ENCODE measurements around the gene GLUL. TPM values are rescaled to one million over a fixed set of nuclear protein-coding genes. Genes with fewer than 3 reads are reported as not detected.

Gene GLUL
- total RNA-seq, 2 donors from 2014 or later = 381 to 632 TPM

- Histone ChIP-seq H3K27me3 (no peaks in the 10 kb centered on the region), H3K36me3 (no peaks in the 10 kb centered on the region), H3K4me3 (no peak overlapping the region), H3K4me1 (no peaks in the 10 kb centered on the region), H3K27ac (no peak overlapping the region), H3K9me3 (no peaks in the 10 kb centered on the region)
- DNase-seq (ENCODE audit: low spot score) = peak; percentile 5
- no peak for TF ChIP-seq CTCF (IDR thresholded peaks at IDR 0.05)
Observed at GRCh38 chr1:182359645-182360044, 31.9 kb downstream of the GLUL start.

- DNase-seq (ENCODE audit: low spot score) = peak; percentile 26
- Histone ChIP-seq H3K36me3 (no peaks in the 10 kb centered on the region), H3K4me1 (no peaks in the 10 kb centered on the region), H3K4me3 (no peak overlapping the region), H3K27ac (no peak overlapping the region), H3K9me3 (no peaks in the 10 kb centered on the region), H3K27me3 (no peaks in the 10 kb centered on the region)
- TF ChIP-seq CTCF (IDR thresholded peaks at IDR 0.05) = no peak
Observed at GRCh38 chr1:182357913-182358312, 33.7 kb downstream of the GLUL start.

GRCh38 chr1:182357171-182357570 is 34.4 kb downstream of the GLUL start:
- Histone ChIP-seq H3K36me3 (no peaks in the 10 kb centered on the region), H3K4me3 (no peak overlapping the region), H3K4me1 (no peaks in the 10 kb centered on the region), H3K27me3 (no peaks in the 10 kb centered on the region), H3K27ac (no peak overlapping the region), H3K9me3 (no peaks in the 10 kb centered on the region)
- no peak for TF ChIP-seq CTCF (IDR thresholded peaks at IDR 0.05)
- DNase-seq (ENCODE audit: low spot score) = peak; percentile 11

- DNase-seq (ENCODE audit: low spot score) = no peak
- no peak overlapping the region for H3K4me3 ChIP-seq
- no peak for TF ChIP-seq CTCF (IDR thresholded peaks at IDR 0.05)
- H3K36me3 ChIP-seq = no peaks in the 10 kb centered on the region
- no peak overlapping the region for H3K27ac ChIP-seq
- no peaks in the 10 kb centered on the region for H3K9me3 ChIP-seq
- no peaks in the 10 kb centered on the region for H3K27me3 ChIP-seq
- no peaks in the 10 kb centered on the region for H3K4me1 ChIP-seq
Observed at GRCh38 chr1:182355723-182356098, 35.9 kb downstream of the GLUL start.

- Histone ChIP-seq H3K36me3 (no peaks in the 10 kb centered on the region), H3K9me3 (no peaks in the 10 kb centered on the region), H3K4me1 (peaks cover 0 to 13% of the 10 kb centered on the region in 2 donors), H3K4me3 (no peak overlapping the region), H3K27ac (no peak overlapping the region), H3K27me3 (no peaks in the 10 kb centered on the region)
- peak; percentile 40 for DNase-seq (ENCODE audit: low spot score)
- no peak for TF ChIP-seq CTCF (IDR thresholded peaks at IDR 0.05)
Observed at GRCh38 chr1:182351790-182352364, 39.7 kb downstream of the GLUL start.

GRCh38 chr1:182350839-182351238 is 40.8 kb downstream of the GLUL start:
- no peak for TF ChIP-seq CTCF (IDR thresholded peaks at IDR 0.05)
- H3K36me3 ChIP-seq = no peaks in the 10 kb centered on the region
- DNase-seq (ENCODE audit: low spot score) = peak; percentile 71
- H3K27ac ChIP-seq = no peak overlapping the region
- no peak overlapping the region for H3K4me3 ChIP-seq
- H3K27me3 ChIP-seq = no peaks in the 10 kb centered on the region
- H3K4me1 ChIP-seq = peaks cover 0 to 13% of the 10 kb centered on the region in 2 donors
- no peaks in the 10 kb centered on the region for H3K9me3 ChIP-seq

Measured in right atrium auricular region (tissue), 2 donors.